Adrenal gland (tissue), 12 donors: ENCODE data around the gene PEBP1. TPM values are rescaled to one million over a fixed set of nuclear protein-coding genes. Genes with fewer than 3 reads are reported as not detected.
"Not testable (repeated sequence)": the region's sequence is repeated elsewhere in the genome, so short reads cannot be mapped to it uniquely, and the experiment has no call there.

Source experiments
- DNase-seq, 7 donors: peaks; one replicate each; pipeline ENCODE4 v3.0.0-alpha.2; 2019 to 2020
- H3K27ac ChIP-seq, 5 donors: fragments of 200-600 bp; sonication (generic) in 4 of 5; 1 replicate in 3 of 5; 2 replicates in 2 of 5; pipeline versions ENCODE4 v1.5.1 to v1.8.0; 2016 to 2020; ENCODE audit warnings: mild to moderate bottlenecking in 1 of 5
- H3K27me3 ChIP-seq: fragments of 200-600 bp; 2 replicates; pipeline ENCODE4 v1.8.0; 2021
- H3K36me3 ChIP-seq, 2 donors: fragments of 200-600 bp; replicated peaks in 1 of 2; 1 replicate in 1 of 2; 2 replicates in 1 of 2; pipeline versions ENCODE4 v1.5.1 to v1.8.0; 2018 to 2022
- H3K4me1 ChIP-seq, 2 donors: fragments of 200-600 bp; replicated peaks in 1 of 2; 1 replicate in 1 of 2; 2 replicates in 1 of 2; pipeline versions ENCODE4 v1.5.1 to v1.8.0; 2018 to 2021
- H3K4me3 ChIP-seq, 4 donors: fragments of 200-600 bp; sonication (generic) in 3 of 4; one replicate each; pipeline ENCODE4 v1.5.1; 2016 to 2018
- H3K9me3 ChIP-seq, 3 donors: fragments of 200-600 bp; sonication (generic) in 1 of 3; replicated peaks in 1 of 3; 1 replicate in 2 of 3; 2 replicates in 1 of 3; pipeline versions ENCODE4 v1.5.1 to v1.8.0; 2016 to 2021
- POLR2A ChIP-seq, 2 donors: fragments of 450-650 bp; IDR thresholded peaks; one replicate each; pipeline ENCODE4 v1.6.1; 2017; ENCODE audit warnings: antibody characterized with exemption in 2 of 2, mild to moderate bottlenecking in 2 of 2, moderate library complexity in 1 of 2
- WGBS, 4 donors: extraction: QIAGEN DNeasy Blood & Tissue Kit in 2 of 4; methylation state at CpG; one replicate each; pipeline versions ENCODE4 v1.1.5 to v1.1.7; 2013 to 2017; 5-methylcytosine and 5-hydroxymethylcytosine counted together
- intact Hi-C, 2 donors: fragments of 100-400 bp; cut with DNase I; formaldehyde crosslinking; loops; one replicate each; pipeline versions ENCODE4 v1.14.1 to v1.15.0; 2022 to 2023
- polyA plus RNA-seq, 3 donors: library from polyadenylated mRNA; stranded (reverse); fragments of 200-250 nt in 2 of 3; fragments of 350-450 nt in 1 of 3; fragmentation: Illumina TruSeq in 1 of 3; extraction: RNeasy Lipid Tissue Mini Kit (QIAGEN cat#74804) in 1 of 3; gene quantifications; one replicate each; pipeline ENCODE4 v1.2.3, GENCODE V29; 2013 to 2014
- total RNA-seq, 9 donors: library from RNA; depleted of rRNA in 4 of 9; stranded (reverse); fragments of >200 nt in 4 of 9; fragments of 120-200 nt in 1 of 9; fragmentation: NEBNext Ultra II Directional in 1 of 9; extraction: Animal tissue kit (Norgen Biotek cat#: 25700) in 1 of 9; gene quantifications; one replicate each; pipeline versions ENCODE4 v1.1.0 to v1.2.4, GENCODE V29; 2013 to 2023
- TF ChIP-seq, protein P1 (sequence below), 6 experiments: fragments of 450-650 bp in 4 of 6; fragments of 200-600 bp in 2 of 6; sonication (generic) in 1 of 6; IDR thresholded peaks; 1 replicate in 5 of 6; 2 replicates in 1 of 6; pipeline versions ENCODE4 v1.5.1 to v1.8.0; 2016 to 2021; ENCODE audit warnings: antibody characterized with exemption in 6 of 6, mild to moderate bottlenecking in 2 of 6, moderate library complexity in 1 of 6
- donor health status: healthy with polysubstance abuse.
- donor health status: Bipolar disorder and iron deficiency.
- donor health status: DM: yes; HTN: yes; CAD: no.
- donor health status: DM: no; HTN: no; CAD: no.
- donor health status: DM: no; HTN: no; CAD: no.
- donor health status: DM: yes; HTN: yes; CAD: no.

The PEBP1 gene
- total and polyA plus RNA-seq, 12 donors: 1,179 to 3,690 (median 2,332) TPM

DNA sequence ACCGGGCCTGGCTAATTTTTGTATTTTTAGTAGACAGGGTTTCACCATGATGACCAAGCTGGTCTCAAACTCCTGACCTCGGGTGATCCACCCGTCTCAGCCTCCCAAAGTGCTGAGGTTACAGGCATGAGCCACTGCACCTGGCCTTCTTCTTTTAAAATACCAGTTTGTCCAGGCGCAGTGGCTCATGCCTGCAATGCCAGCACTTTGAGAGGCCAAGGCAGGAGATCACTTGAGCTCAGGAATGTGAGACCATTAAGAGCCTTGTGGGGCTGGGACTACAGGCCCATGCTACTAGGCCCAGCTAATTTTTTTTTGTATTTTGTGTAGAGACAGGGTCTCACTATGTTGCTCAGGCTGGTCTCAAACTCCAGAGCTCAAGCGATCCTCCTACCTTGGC, 8.1 kb upstream of the PEBP1 start:
- Histone ChIP-seq H3K27me3 (no peaks in the 10 kb centered on the region), H3K9me3 (no peaks in the 10 kb centered on the region), H3K27ac (no peak overlapping the region), H3K4me3 (no peak overlapping the region), H3K36me3 (no peaks in the 10 kb centered on the region), H3K4me1 (peaks cover 16 to 24% of the 10 kb centered on the region in 2 donors)
- intact Hi-C loops: no loop called here
- TF ChIP-seq, protein P1, sequence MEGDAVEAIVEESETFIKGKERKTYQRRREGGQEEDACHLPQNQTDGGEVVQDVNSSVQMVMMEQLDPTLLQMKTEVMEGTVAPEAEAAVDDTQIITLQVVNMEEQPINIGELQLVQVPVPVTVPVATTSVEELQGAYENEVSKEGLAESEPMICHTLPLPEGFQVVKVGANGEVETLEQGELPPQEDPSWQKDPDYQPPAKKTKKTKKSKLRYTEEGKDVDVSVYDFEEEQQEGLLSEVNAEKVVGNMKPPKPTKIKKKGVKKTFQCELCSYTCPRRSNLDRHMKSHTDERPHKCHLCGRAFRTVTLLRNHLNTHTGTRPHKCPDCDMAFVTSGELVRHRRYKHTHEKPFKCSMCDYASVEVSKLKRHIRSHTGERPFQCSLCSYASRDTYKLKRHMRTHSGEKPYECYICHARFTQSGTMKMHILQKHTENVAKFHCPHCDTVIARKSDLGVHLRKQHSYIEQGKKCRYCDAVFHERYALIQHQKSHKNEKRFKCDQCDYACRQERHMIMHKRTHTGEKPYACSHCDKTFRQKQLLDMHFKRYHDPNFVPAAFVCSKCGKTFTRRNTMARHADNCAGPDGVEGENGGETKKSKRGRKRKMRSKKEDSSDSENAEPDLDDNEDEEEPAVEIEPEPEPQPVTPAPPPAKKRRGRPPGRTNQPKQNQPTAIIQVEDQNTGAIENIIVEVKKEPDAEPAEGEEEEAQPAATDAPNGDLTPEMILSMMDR (IDR thresholded peaks at IDR 0.05): no peak
- no peak for TF ChIP-seq POLR2A (IDR thresholded peaks at IDR 0.05)
- 82 to 94% (median 93%) methylated on average over 2 to 5 of the region's 5 CpGs for WGBS, 4 donors
- DNase-seq: no peak

DNA sequence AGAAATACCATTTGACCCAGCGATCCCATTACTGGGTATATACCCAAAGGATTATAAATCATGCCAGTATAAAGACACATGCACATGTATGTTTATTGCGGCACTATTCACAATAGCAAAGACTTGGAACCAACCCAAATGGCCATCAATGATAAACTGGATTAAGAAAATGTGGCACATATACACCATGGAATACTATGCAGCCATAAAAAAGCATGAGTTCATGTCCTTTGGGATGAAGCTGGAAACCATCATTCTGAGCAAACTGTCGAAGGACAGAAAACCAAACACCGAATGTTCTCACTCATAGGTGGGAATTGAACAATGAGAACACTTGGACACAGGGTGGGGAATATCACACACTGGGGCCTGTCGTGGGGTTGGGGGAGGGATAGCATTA, 6.5 kb upstream of the PEBP1 start:
- H3K27ac ChIP-seq, H3K36me3 ChIP-seq, H3K4me3 ChIP-seq, H3K9me3 ChIP-seq, intact Hi-C loops, H3K27me3 ChIP-seq, DNase-seq: not testable (repeated sequence)
- H3K4me1 ChIP-seq: peaks cover 12 to 22% of the 10 kb centered on the region in 2 donors
- 94 to 99% (median 97%) methylated on average over 5 of the region's 5 CpGs for WGBS, 4 donors

DNA sequence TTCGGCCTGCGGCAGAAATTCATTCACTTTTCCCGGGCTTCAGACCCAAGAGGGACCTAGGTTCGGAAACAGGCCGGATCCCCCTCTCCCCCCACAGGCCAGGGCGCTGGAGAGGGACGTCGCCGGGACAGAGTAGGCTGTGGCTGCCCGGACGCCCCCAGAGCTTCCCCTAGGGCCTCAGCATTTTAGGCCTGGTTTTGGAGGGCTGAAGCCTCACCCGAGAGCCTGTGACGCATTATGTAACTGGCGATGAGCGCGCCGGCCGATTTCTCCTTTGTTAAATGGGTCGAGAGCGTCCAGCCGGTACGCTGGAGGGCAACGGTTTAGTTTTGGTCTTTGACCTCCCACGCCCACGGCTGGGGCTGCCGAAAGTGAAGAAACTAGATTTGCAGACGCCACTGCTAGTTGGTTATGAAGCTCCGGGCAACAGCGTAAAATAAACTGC, 657 bp downstream of the PEBP1 start:
- 1 to 3% (median 2%) methylated on average over 18 to 29 of the region's 29 CpGs for WGBS, 4 donors
- TF ChIP-seq, protein P1 (IDR thresholded peaks at IDR 0.05): no peak
- TF ChIP-seq POLR2A (IDR thresholded peaks at IDR 0.05): no peak
- H3K4me3 ChIP-seq: peak overlapping the region; percentile 70 to 99 (median 97)
- peaks cover 37 to 52% of the 10 kb centered on the region in 2 donors for H3K4me1 ChIP-seq
- no peaks in the 10 kb centered on the region for H3K27me3 ChIP-seq
- peaks cover 0 to 36% of the 10 kb centered on the region in 2 donors for H3K36me3 ChIP-seq
- DNase-seq: peak; percentile 38 to 80 (median 65)
- peak overlapping the region; percentile 82 to 99 (median 88) for H3K27ac ChIP-seq
- no peaks in the 10 kb centered on the region for H3K9me3 ChIP-seq
- intact Hi-C loops: no loop called here

DNA sequence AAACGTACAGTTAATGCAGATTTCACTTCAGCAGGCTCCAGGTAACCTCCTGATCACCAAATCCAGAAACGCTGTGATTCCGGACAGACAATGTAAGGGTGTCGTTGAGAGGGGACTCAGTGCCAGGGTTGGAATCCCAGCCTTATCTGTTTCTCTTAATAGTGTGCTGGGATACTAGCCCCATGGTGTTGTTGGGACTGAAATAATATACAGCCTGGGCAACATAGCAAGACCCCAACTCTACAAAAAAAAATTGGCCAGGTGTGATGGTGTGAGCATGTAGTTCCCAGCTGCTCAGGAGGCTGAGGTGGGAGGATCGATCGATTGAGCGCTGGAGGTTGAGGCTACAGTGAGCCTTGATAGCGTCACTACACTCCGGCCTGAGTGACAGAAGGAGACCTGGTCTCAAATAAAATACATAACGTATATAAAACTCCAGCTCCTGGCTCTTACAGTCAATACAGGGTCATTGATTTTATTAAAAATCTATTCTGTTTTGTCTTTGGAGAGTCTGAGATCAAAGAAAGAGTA, 1.3 kb downstream of the PEBP1 start:
- intact Hi-C loops: no loop called here
- Histone ChIP-seq H3K4me1 (peaks cover 33 to 49% of the 10 kb centered on the region in 2 donors), H3K4me3 (peak overlapping the region; percentile 25 to 99 (median 97)), H3K27me3 (no peaks in the 10 kb centered on the region), H3K27ac (peak overlapping the region; percentile 57 to 99 (median 88)), H3K36me3 (peaks cover 0 to 42% of the 10 kb centered on the region in 2 donors), H3K9me3 (no peaks in the 10 kb centered on the region)
- TF ChIP-seq, protein P1 (IDR thresholded peaks at IDR 0.05): no peak
- TF ChIP-seq POLR2A (IDR thresholded peaks at IDR 0.05): no peak
- DNase-seq: no peak
- 31 to 46% (median 44%) methylated on average over 10 of the region's 10 CpGs for WGBS, 4 donors

DNA sequence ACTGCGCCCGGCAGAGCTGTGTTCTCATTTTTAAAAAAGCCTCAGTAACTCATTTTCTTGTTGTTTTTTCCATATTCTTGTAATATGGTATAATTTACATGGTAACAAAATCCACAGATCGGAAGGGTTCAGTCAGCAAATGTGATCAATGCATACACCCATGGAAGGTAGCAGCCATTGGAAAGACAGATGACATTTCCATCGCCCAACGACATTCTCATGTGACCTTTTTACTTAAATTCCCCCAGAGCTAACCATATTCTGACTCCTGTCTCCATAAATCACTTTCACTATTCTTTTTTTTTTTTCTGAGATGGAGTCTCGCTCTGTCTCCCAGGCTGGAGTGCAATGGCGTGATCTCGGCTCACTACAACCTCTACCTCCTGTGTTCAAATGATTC, 4.9 kb downstream of the PEBP1 start:
- peaks cover 0 to 77% of the 10 kb centered on the region in 2 donors for H3K36me3 ChIP-seq
- H3K27ac ChIP-seq: peak overlapping the region in 2 of 5 donors; percentile 56 to 64
- intact Hi-C loops: no loop called here
- H3K4me3 ChIP-seq: peak overlapping the region in 1 of 4 donors; percentile 98
- H3K9me3 ChIP-seq: no peaks in the 10 kb centered on the region
- TF ChIP-seq, protein P1 (IDR thresholded peaks at IDR 0.05): no peak
- no peak for TF ChIP-seq POLR2A (IDR thresholded peaks at IDR 0.05)
- no peak for DNase-seq
- 84 to 88% (median 85%) methylated on average over 8 of the region's 8 CpGs for WGBS, 4 donors
- no peaks in the 10 kb centered on the region for H3K27me3 ChIP-seq
- H3K4me1 ChIP-seq: peaks cover 38 to 70% of the 10 kb centered on the region in 2 donors
